Activated CD4-positive, alpha-beta T cell treated with anti-CD3 and anti-CD28 coated beads, Interleukin-2, amount 50 U/mL, for 1 hour (primary cell): ENCODE results near the gene USP3.
"Not testable (repeated sequence)": the region's sequence is repeated elsewhere in the genome, so short reads cannot be mapped to it uniquely, and the experiment has no call there.

Experiments
- DNase-seq: peaks from one replicate; pipeline ENCODE4 v3.0.0-alpha.2; 2020

The USP3 gene

DNA sequence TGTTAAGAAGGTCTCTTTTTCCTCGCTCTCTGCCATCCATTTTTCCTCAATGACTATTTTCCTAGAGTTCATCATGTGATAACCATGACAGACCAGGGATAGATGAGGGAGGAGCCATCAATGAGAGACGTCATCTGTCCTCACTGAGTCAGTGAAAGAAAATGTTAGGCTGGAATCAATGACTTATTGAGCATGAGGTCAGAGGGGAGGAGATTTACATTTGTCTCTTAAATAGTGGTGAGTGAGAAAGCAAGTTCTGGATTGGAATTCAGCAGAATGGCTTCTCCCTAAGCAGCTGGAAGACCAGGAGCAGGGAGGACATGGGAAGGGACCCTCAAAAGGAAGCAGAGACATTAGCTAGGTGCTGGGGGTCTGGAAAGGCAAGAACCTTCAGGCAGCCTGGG is 28.2 kb upstream of the USP3 start:
- no peak for DNase-seq

DNA sequence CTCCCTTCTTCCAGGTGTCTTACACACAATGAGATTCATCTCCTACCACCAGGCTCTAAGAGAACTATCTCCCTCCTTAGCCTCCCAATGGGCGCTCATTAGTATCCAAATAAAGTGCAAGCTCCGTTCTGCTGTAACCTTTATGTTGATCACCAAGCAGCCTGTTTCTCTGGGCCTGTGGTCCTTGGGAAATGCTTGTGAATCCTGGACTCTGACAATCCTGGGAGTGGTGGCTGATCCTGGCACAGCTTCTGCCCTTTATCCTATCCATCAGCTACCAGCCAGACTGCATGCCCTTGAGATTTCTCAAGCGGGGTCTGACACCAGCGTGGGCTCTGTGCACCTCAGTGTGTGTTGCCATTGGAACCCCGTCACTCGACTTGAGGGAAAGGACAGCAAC is 26.1 kb upstream of the USP3 start:
- no peak for DNase-seq

DNA sequence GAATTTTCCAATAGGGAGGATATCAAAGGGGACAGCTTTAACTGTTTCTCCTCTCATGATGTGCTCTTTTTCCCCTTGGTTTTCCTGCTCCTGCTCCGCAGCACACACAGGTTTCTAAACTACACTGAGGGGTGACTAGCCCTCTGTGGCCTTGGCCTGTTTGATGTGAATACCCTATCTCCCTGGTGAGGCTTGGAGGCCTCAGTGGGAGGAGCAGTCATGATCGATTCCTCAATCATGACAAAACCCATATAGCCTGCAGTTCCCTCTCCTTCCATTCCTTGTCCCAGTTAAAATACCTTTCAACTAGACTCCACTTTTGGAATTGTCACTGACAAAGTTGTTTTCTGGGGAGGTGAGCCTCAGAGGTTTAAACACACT is 24.0 kb upstream of the USP3 start:
- DNase-seq = no peak

DNA sequence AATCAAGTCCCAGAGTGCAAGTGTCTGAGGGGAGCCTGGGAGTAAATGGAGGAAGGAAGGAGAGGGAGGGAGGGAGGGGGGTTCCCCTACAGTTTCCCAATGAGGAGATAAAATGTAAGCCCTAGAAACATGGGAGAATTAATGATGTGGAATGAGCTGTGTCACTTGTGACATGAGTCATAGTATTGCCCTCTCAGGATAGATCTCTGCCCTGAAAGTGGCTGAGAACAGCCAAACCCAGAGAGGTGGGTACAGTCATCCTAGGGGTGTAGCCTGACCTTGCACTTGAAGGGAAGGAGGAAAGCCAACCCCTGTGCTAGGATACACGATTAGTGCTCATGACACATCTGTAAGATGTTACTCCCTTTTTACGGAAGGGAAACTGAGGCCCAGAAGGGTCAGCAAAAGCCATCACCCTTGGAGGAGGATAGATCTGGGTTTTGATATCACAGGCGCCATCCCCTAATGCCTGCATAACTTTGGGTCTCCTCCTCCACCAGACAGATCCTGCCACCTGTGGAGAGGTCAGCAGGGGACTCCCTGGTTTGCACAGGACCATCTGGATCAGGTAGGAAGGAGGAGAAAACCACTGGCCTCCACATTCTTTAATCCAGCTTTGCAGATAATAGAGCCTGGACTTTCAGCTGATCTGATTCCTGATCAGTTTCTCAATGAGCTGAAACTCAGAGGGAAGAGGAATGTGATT is 23.1 kb upstream of the USP3 start:
- DNase-seq = no peak

DNA sequence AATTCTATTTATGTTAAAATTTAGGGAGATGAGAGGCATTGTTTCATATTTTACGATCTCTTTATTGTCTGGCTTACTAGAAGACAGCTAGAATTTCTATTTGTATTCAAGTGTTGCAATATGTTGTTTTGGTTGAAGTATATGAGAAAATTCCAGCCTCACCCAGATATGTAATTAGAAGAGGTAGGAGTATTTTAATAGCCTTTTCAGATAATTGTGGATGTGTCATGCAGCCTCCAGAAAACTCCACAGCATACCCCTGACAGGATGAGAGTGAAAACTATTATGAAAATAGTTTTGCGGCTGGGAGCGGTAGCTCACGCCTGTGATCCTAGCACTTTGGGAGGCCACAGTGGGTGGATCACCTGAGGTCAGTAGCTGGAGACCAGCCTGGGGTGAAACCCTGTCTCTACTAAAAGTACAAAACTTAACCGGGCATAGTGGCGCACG is 21.5 kb upstream of the USP3 start:
- DNase-seq = no peak

DNA sequence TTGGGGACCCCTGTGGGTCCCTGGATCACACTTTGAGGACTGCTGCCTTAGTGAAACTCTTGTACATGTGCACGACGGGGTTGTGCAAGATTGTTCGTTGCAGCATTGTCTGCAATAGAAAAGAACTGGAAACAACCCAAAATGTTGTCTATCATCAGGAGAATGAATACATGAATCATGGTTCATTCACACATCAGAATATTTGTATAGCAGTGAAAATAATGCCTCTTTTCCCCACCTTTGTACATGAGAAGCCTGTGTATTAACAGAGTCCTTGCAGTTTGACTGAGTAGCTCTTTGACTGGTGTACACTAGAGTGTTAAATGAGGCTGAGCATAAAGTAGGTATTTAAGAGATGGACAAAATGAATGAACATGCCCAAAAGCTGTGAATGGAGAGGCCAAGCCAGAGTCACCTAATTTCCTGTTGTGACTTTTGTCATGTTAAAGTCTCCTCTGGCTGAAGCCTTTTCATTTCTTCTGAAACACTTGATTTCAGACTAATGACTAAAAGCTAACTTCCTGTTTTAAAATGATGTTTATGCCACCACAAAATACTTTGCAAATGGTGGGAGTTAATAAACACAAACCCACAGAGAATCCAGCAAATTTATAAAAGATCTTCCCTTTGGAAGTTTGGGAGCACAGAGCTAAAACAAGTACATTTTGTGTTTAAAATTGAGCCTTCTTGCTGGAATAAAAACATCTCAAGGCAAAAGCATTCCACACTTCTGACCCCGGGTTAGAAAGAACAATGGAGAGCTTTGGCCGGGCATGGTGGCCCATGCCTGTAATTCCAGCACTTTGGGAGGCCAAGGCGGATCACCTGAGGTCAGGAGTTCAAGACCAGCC is 20.6 kb upstream of the USP3 start:
- DNase-seq = no peak

DNA sequence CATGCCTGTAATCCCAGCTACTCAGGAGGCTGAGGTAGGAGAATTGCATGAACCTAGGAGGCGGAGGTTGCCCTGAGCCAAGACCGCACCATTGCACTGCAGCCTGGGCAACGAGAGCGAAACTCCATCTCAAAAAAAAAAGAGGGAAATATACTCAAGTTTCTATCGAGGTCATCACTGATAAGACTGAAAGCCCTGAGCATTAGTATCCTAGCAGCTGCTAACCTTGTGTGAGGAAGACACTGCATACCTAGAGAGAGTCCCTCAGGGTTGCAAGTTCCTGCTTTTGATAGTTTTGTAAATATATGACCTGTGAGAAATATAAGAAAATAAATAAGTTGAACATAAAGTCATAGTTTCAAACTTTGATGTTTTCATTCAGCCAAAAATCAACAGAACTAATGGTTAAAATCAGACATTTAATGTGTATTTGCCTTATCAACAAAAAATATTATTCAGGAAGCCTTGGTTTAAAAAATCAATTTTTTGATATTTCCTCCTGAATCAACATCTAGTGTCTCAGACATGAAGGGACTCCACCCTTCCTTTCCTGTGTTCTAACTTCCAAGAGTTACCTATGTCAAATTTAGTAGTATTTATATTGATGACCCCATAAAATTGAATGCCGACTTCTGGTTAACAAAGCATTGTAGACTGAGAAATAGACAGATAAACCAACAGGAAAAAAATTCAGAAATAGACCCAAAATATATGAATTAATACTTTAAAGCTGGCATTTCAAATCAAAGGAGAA is 19.8 kb upstream of the USP3 start:
- DNase-seq = no peak

- DNase-seq = peak; percentile 89
Observed at GRCh38 chr15:63487076-63487757, 17.2 kb upstream of the USP3 start.

- not testable (repeated sequence) for DNase-seq
Observed at GRCh38 chr15:63487758-63488397, 16.5 kb upstream of the USP3 start.

- DNase-seq = no peak
Observed at GRCh38 chr15:63488398-63488960, 15.9 kb upstream of the USP3 start.

GRCh38 chr15:63489352-63489751 is 15.0 kb upstream of the USP3 start:
- DNase-seq = no peak

DNA sequence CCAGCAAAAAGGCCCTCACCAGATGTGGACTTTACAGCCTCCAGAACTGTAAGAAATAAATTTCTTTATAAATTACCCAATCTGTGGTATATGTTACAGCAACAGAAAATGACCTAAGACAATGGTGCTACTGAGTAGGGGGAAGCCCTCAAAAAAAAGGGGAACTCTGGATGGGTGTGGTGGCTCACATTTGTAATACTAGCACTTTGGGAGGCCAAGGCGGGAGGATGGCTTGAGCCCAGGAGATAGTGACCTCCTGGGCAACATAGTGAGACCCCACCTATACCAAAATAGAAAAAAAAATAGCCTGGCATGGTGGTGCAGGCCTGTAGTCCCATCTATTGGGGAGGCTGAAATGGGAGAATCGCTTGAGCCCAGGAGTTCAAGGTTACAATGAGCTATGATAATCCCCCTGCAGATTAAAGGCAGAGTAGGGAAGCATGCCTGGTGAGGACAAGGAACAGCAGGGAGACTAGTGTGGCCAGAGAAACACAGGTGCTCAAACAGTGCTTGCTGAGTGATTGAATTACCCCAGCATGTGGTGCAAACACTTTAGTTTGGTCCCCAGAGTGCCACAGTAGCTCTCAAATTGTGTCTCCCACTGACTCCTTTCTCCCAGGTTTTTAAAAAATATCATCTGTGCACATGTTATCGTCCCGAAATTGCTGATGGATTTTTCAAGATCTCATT is 13.9 kb upstream of the USP3 start:
- DNase-seq = no peak

DNA sequence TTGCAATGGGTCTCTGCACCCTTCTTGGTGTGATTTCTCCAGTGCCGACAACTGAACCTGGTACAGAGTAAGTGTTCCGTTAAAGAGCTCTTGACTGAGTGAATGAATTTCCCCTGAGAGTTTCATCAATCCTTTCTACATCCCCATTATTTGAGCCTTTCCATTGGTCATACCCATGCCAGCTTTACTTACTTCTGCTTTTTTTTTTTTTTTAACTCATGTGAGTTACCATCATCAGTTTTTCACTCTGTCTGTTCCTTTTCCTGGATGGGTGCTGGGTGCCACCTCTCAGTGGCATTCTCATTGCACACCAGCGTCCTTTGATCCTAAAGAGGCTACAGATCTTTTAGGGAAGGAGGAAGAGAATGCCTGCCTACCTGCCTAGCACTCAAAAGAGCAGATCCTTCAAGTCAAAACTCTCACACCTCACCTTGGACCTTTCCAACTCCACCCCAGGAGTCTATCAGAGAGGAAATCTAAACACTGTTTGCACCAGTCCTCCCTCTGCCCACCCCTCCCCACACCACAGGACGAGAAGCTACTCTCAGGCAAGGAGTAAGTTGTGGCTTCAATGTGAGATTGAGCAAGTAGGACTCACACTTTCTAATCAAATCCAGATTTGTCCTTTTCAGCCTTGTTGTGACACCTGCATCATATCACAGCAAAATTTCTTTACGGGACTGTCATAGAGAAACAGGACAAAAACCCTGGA is 13.1 kb upstream of the USP3 start:
- DNase-seq = no peak

DNA sequence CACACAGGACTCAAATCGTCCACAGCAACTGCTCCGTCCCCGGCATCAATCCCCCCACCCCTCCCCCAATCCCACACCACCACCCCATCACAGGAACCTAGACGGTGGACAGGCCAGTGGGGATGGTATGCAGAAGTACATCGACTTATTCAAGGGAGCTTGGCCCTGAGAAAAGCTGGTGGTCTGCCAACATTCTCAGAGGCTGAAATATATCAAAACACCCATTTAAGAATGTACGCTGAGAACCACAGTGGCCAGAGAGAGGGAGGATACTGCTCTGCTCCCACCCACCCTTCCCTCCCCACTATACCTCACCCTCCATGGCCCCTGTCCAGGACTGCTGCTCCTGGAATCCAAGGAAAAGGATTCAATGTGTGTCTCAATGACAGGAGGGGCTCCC is 12.4 kb upstream of the USP3 start:
- DNase-seq = no peak

- DNase-seq = no peak
Observed at GRCh38 chr15:63492541-63493077, 11.8 kb upstream of the USP3 start.

GRCh38 chr15:63493436-63493835 is 11.0 kb upstream of the USP3 start:
- DNase-seq = no peak

DNA sequence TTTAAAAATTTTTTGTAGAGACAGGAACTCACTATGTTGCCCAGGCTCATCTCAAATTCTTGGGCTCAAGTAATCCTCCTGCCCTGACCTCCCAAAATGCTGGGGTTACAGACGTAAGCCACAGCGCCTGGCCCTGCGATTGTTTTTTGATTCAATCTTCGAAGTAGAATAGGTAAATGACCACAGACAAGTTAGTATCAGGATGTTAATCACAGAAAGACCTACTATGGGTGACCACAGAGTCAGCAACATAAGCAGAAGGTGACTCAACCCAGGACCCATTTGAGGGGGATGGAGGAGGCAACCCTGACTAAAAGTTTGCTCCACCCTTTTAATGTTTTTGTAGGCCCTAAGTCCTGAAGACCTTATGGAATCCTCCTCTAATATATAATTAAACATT is 10.0 kb upstream of the USP3 start:
- no peak for DNase-seq

- DNase-seq = no peak
Observed at GRCh38 chr15:63495343-63495742, 9.1 kb upstream of the USP3 start.

- DNase-seq = no peak
Observed at GRCh38 chr15:63495780-63496488, 8.5 kb upstream of the USP3 start.
